ENCODE results near the gene NLGN4X.

Gene NLGN4X

DNA sequence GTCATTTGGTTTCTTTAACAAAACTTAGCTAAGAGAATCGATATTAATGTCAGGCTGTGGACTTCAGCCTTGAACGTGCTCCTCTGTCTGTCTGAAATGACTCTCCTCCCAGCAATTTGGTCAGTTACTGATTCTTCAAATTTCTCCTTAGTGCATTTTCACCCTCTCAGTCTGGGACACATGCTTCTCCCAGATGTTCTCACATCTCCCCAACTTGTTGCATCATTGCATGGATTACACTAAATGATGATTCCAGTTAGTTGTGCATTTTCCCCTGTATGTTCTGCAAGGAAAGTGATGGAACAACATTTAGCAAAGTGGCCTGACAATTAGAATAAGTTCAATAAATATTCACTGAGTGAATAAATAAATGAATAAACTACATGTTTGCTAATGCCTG lies 94.4 kb downstream of the NLGN4X start:
- CTCF ChIA-PET: no interaction called here
- no peak for DNase-seq (ENCODE audit: low read depth, low spot score)
- POLR2A ChIA-PET: no interaction called here

DNA sequence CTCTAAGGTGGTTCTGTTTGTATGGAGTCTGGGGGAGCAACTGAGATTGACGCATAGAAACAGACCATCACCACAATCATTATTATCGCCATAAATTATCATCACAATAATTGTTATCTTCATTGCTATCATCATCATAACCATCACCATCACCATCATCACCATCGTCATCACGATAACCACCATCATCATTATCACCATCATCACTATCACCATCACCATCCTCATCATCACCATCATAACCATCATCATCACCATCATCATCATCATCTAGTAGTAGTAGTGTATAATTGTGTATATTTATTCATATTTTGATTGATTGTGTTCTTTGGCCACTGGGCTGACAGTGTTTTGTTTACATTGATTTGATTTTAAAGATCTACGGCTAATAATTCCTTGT lies 95.7 kb downstream of the NLGN4X start:
- H3K4me3 ChIP-seq (ENCODE audit: low read depth, low read length): no peak overlapping the region
- no peak for TF ChIP-seq CTCF (IDR thresholded peaks at IDR 0.05; ENCODE audit: insufficient read depth, low read length, missing control alignments)
- no peak for DNase-seq (ENCODE audit: low read depth, low spot score)
- POLR2A ChIA-PET: no interaction called here
- CTCF ChIA-PET: no interaction called here

More for the DNA sequence above, 94.4 kb downstream of the NLGN4X start:
- TF ChIP-seq CTCF (IDR thresholded peaks at IDR 0.05; ENCODE audit: insufficient read depth, low read length, missing control alignments): no peak
- H3K4me3 ChIP-seq (ENCODE audit: low read depth, low read length): no peak overlapping the region

DNA sequence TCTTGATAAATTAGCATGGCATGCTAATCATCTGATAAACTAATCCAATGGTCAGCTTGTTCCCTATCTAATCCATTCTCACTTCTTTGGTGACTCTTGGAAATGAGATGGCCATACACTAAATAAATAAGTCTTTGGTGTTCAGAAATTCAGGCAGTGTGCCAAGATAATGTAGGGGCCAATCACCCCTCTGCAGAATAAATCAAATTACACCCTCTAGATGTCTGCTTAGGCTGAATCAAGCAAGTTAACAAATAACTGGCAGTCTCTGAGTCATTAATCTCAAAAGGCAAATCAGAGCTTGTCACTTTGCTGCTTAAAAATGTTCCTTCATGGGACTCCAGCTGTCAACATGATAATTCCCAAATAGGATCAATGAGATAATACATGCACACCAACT lies 97.4 kb downstream of the NLGN4X start:
- no peak for TF ChIP-seq CTCF (IDR thresholded peaks at IDR 0.05; ENCODE audit: insufficient read depth, low read length, missing control alignments)
- ChIA-PET POLR2A (no interaction called here), CTCF (no interaction called here)
- no peak for DNase-seq (ENCODE audit: low read depth, low spot score)
- H3K4me3 ChIP-seq (ENCODE audit: low read depth, low read length): no peak overlapping the region

DNA sequence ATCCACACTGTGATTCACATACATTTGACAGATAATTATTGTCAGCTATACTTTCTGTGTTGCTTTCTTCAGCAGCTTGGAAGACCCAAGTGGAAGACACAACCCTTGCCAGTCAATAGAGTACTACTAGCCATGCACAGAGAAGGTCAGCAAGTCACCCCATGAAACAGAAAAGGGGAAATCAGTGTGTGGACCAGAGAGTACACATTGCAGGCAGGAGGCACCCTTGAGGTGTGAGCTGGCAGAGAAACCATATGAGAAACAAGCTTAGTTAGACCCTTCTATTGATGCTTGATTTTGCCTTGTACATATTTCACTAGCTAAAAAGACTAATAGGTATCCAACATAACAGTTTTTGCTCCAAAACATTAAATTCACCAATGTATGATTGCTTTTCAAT lies 99.5 kb downstream of the NLGN4X start:
- no peak for DNase-seq (ENCODE audit: low read depth, low spot score)
- ChIA-PET CTCF (no interaction called here), POLR2A (no interaction called here)
- H3K4me3 ChIP-seq (ENCODE audit: low read depth, low read length): no peak overlapping the region
- no peak for TF ChIP-seq CTCF (IDR thresholded peaks at IDR 0.05; ENCODE audit: insufficient read depth, low read length, missing control alignments)

GRCh38 chrX:6120329-6120728 lies 108.3 kb downstream of the NLGN4X start:
- ChIA-PET POLR2A (no interaction called here), CTCF (no interaction called here)
- no peak overlapping the region for H3K4me3 ChIP-seq (ENCODE audit: low read depth, low read length)
- DNase-seq (ENCODE audit: low read depth, low spot score): no peak
- no peak for TF ChIP-seq CTCF (IDR thresholded peaks at IDR 0.05; ENCODE audit: insufficient read depth, low read length, missing control alignments)

DNA sequence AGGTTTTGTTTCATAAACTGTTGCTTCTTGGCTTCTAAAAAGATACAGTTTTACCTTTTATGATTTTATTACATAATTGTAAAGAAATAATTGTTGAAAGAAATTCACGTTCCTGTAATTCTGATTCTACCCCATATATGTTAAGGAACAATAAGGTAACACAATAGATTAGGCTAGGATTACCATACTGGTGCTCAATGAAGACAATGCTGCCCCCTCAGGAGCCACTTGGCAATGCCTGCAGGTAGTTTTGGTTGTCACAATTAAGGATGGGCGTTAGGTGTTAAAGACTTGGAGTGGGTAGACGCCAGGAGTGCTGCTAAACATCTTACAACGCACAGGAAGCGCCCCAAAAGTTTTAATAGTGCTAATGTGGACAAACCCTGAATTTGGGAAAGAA lies 133.2 kb downstream of the NLGN4X start:
- ChIA-PET POLR2A (no interaction called here), CTCF (no interaction called here)
- no peak overlapping the region for H3K4me3 ChIP-seq (ENCODE audit: low read depth, low read length)
- no peak for TF ChIP-seq CTCF (IDR thresholded peaks at IDR 0.05; ENCODE audit: insufficient read depth, low read length, missing control alignments)
- DNase-seq (ENCODE audit: low read depth, low spot score): no peak

Measured in AG04449 (cell line).